T-cell (primary cell): ENCODE results near the gene NAGS. TPM values are rescaled to one million over a fixed set of nuclear protein-coding genes. Genes with fewer than 3 reads are reported as not detected.
A peak's percentile ranks its signal among the peaks of the same experiment; 100 is the strongest.

ENCODE experiments used
- ATAC-seq, 4 experiments: fragments of 200-7000 bp in 3 of 4; fragments of 150-1000 bp in 1 of 4; cut with Tn5 transposase; replicated peaks in 1 of 4; 1 replicate in 3 of 4; 2 replicates in 1 of 4; pipeline ENCODE4 v1.10.0; 2021; ENCODE audit warnings: moderate library complexity in 3 of 4, mild to moderate bottlenecking in 2 of 4, moderate number of reproducible peaks in 1 of 4
- CTCF ChIA-PET, 2 donors: fragments of 300-600 bp; sonication (Branson Sonifier 250); formaldehyde crosslinking; loops; one replicate each; lab custom pipeline; 2022; ENCODE audit warnings: antibody characterized with exemption in 2 of 2; lab: Charles Lee
- POLR2A ChIA-PET, 2 donors: fragments of 300-600 bp; sonication (Branson Sonifier 250); formaldehyde crosslinking; loops; one replicate each; lab custom pipeline; 2022; ENCODE audit warnings: antibody characterized with exemption in 2 of 2; lab: Charles Lee
- DNase-seq, 35 experiments: peaks; one replicate each; pipeline versions ENCODE4 v3.0.0 to v3.0.0-alpha.2; 2013 to 2023
- H3K27ac ChIP-seq: one replicate; pipeline ENCODE4 v1.5.1; 2013; ENCODE audit warnings: low read length
- H3K27me3 ChIP-seq, 2 experiments: replicated peaks in 1 of 2; 1 replicate in 1 of 2; 2 replicates in 1 of 2; pipeline versions ENCODE4 v1.6.1 to v1.7.0; 2013; ENCODE audit warnings: low read length in 1 of 2, mixed read lengths in 1 of 2; ENCODE audit not compliant: control insufficient read depth in 2 of 2, insufficient read depth in 2 of 2; ENCODE audit errors: extremely low read depth in 1 of 2
- H3K36me3 ChIP-seq, 2 donors: 1 replicate in 1 of 2; 2 replicates in 1 of 2; pipeline versions ENCODE4 v1.6.1 to v1.7.0; 2013; ENCODE audit warnings: low read length in 1 of 2; ENCODE audit not compliant: control insufficient read depth in 2 of 2, insufficient read depth in 1 of 2; ENCODE audit errors: extremely low read depth in 1 of 2
- H3K4me1 ChIP-seq, 2 experiments: 1 replicate in 1 of 2; 2 replicates in 1 of 2; pipeline versions ENCODE4 v1.6.1 to v1.7.0; 2013; ENCODE audit warnings: low read length in 2 of 2, mixed read lengths in 1 of 2; ENCODE audit not compliant: insufficient read depth in 2 of 2, control insufficient read depth in 1 of 2; ENCODE audit errors: extremely low read depth in 1 of 2
- H3K4me3 ChIP-seq, 2 donors: 1 replicate in 1 of 2; 2 replicates in 1 of 2; pipeline versions ENCODE4 v1.5.1 to v1.7.0; 2013; ENCODE audit warnings: mild to moderate bottlenecking in 2 of 2, low read length in 1 of 2, moderate library complexity in 1 of 2; ENCODE audit not compliant: control insufficient read depth in 1 of 2; ENCODE audit errors: extremely low read depth in 1 of 2
- H3K9me3 ChIP-seq: 2 replicates; pipeline ENCODE4 v1.7.0; 2013
- H3K27ac Mint-ChIP-seq, 2 donors: one replicate each; pipeline ENCODE4 v1.8.0; 2020 to 2021; ENCODE audit warnings: mild to moderate bottlenecking in 2 of 2, mixed read lengths in 2 of 2
- H3K27me3 Mint-ChIP-seq, 2 donors: one replicate each; pipeline ENCODE4 v1.8.0; 2021 to 2022; ENCODE audit warnings: mixed read lengths in 2 of 2
- H3K36me3 Mint-ChIP-seq: one replicate; pipeline ENCODE4 v1.8.0; 2021; ENCODE audit warnings: mixed read lengths
- H3K4me1 Mint-ChIP-seq, 3 donors: one replicate each; pipeline ENCODE4 v1.8.0; 2020 to 2022; ENCODE audit warnings: mixed read lengths in 3 of 3, mild to moderate bottlenecking in 1 of 3
- H3K4me3 Mint-ChIP-seq, 3 donors: one replicate each; pipeline ENCODE4 v1.8.0; 2020 to 2022; ENCODE audit warnings: mild to moderate bottlenecking in 3 of 3, mixed read lengths in 3 of 3, moderate library complexity in 3 of 3
- H3K9me3 Mint-ChIP-seq, 3 donors: one replicate each; pipeline ENCODE4 v1.8.0; 2020 to 2022; ENCODE audit warnings: mixed read lengths in 3 of 3
- WGBS: methylation state at CpG from one replicate; pipeline ENCODE4 v1.1.5; 2013; ENCODE audit warnings: missing lambda C conversion rate; ENCODE audit not compliant: insufficient coverage; 5-methylcytosine and 5-hydroxymethylcytosine counted together
- total RNA-seq, 35 experiments: library from RNA in 6 of 35; stranded (reverse) in 6 of 35; fragments of 120-200 nt in 1 of 35; gene quantifications; one replicate each; pipeline versions ENCODE4 v1.2.1 to v1.2.4 and lab custom pipeline; 2013 to 2026

NAGS gene
- total RNA-seq, 5 donors from 2014 or later (not counting 1 experiment from before 2014, with no cell fraction given): 0.35 to 2.4 (median 1.8) TPM

- no peaks in the 10 kb centered on the region for H3K27me3 ChIP-seq
- Mint-ChIP-seq H3K9me3 (no peaks in the 10 kb centered on the region), H3K4me1 (peaks cover 17 to 19% (median 17%) of the 10 kb centered on the region in 3 donors), H3K36me3 (peaks cover 32% of the 10 kb centered on the region), H3K27ac (no peak overlapping the region), H3K27me3 (no peaks in the 10 kb centered on the region), H3K4me3 (no peak overlapping the region)
- no CpG with 5 or more reads among the region's 2 CpGs for WGBS
- ChIA-PET CTCF (interaction anchor here in 1 of 2 donors (0.7 kb wide), 1 partner anchor 28 kb away, joined by 4 read pairs; no protein-coding TSS in a partner anchor), POLR2A (no interaction called here)
- no peak overlapping the region for H3K27ac ChIP-seq
- DNase-seq (no peak), ATAC-seq (no peak)
- peaks cover 9 to 48% of the 10 kb centered on the region in 2 donors for H3K36me3 ChIP-seq
- no peak overlapping the region for H3K4me3 ChIP-seq
- no peaks in the 10 kb centered on the region for H3K9me3 ChIP-seq
- H3K4me1 ChIP-seq: no peaks in the 10 kb centered on the region
Observed at GRCh38 chr17:44037471-44037870, 33.0 kb downstream of the NAGS start.

DNA sequence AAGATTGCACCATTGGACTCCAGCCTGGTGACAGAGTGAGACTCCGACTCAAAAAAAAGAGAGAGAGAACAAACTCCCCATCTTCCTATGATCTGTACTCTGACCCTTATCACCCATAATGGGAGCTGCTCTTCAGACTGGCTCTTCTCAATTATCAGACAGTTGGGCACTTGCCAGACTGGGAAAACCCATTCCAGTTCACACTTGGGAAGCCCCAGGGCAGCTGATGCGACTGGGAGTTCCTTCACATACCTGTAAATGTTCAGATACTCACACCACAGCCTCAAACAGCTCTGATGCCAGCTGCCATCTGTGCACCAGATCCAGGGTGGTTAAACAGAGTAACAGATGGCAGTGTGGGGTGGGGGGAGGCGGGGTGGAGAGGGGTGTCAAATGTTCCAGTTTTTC is 34.2 kb downstream of the NAGS start:
- ATAC-seq (no peak), DNase-seq (no peak)
- no peaks in the 10 kb centered on the region for H3K27me3 ChIP-seq
- H3K4me1 ChIP-seq: no peaks in the 10 kb centered on the region
- no peak overlapping the region for H3K4me3 Mint-ChIP-seq
- H3K27ac ChIP-seq: no peak overlapping the region
- H3K36me3 ChIP-seq: peaks cover 6 to 43% of the 10 kb centered on the region in 2 donors
- ChIA-PET POLR2A (no interaction called here), CTCF (interaction anchor here in 1 of 2 donors (0.5 kb wide), 1 partner anchor 155 kb away, joined by 5 read pairs; no protein-coding TSS in a partner anchor)
- no peak overlapping the region for H3K27ac Mint-ChIP-seq
- WGBS: 100% methylated on average over 1 of the region's 3 CpGs
- H3K36me3 Mint-ChIP-seq: peaks cover 30% of the 10 kb centered on the region
- no peak overlapping the region for H3K4me3 ChIP-seq
- no peaks in the 10 kb centered on the region for H3K9me3 ChIP-seq
- H3K27me3 Mint-ChIP-seq: no peaks in the 10 kb centered on the region
- peaks cover 16 to 19% (median 17%) of the 10 kb centered on the region in 3 donors for H3K4me1 Mint-ChIP-seq
- no peaks in the 10 kb centered on the region for H3K9me3 Mint-ChIP-seq

- Mint-ChIP-seq H3K4me3 (no peak overlapping the region), H3K27ac (no peak overlapping the region), H3K9me3 (no peaks in the 10 kb centered on the region), H3K27me3 (no peaks in the 10 kb centered on the region), H3K36me3 (peaks cover 23% of the 10 kb centered on the region), H3K4me1 (peaks cover 8 to 16% (median 14%) of the 10 kb centered on the region in 3 donors)
- Histone ChIP-seq H3K4me1 (no peaks in the 10 kb centered on the region), H3K27me3 (no peaks in the 10 kb centered on the region), H3K27ac (no peak overlapping the region), H3K36me3 (peaks cover 6 to 38% of the 10 kb centered on the region in 2 donors), H3K9me3 (no peaks in the 10 kb centered on the region), H3K4me3 (no peak overlapping the region)
- ATAC-seq (no peak), DNase-seq (no peak)
- CTCF ChIA-PET: interaction anchor here in 1 of 2 donors (1.5 to 4.3 kb wide), 2 partner anchors 93 to 96 kb away, joined by 7 to 34 read pairs; no protein-coding TSS in a partner anchor
- POLR2A ChIA-PET: no interaction called here
- 100% methylated on average over 1 of the region's 6 CpGs for WGBS
Observed at GRCh38 chr17:44039829-44040635, 35.6 kb downstream of the NAGS start.

DNA sequence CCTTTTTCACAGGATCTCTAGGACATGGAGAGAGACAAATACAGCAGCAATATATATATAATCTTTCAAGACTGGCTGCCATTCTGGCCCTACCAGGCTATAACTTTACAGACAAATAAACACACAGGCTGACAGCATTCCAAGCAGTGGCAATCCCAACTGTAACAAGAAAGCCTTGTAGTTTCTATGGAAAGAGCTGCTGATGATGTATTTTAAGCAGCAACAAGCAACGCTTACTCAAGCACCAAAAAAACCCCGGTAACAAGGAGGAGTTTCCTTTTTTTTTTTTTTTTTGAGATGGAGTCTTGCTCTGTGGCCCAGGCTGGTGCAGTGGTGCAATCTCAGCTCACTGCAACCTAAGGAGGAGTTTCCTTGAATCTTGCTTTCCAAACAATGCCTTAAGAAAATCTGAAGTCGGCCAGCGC is 38.9 kb downstream of the NAGS start:
- Histone ChIP-seq H3K27ac (no peak overlapping the region), H3K9me3 (no peaks in the 10 kb centered on the region), H3K36me3 (peaks cover 2 to 23% of the 10 kb centered on the region in 2 donors), H3K4me1 (no peaks in the 10 kb centered on the region), H3K27me3 (no peaks in the 10 kb centered on the region), H3K4me3 (no peak overlapping the region)
- Mint-ChIP-seq H3K36me3 (peaks cover 16% of the 10 kb centered on the region), H3K27me3 (no peaks in the 10 kb centered on the region), H3K27ac (peak overlapping the region in 1 of 2 donors; percentile 39), H3K4me3 (no peak overlapping the region), H3K9me3 (no peaks in the 10 kb centered on the region), H3K4me1 (peaks cover 8 to 16% (median 14%) of the 10 kb centered on the region in 3 donors)
- CTCF ChIA-PET: interaction anchor here in 1 of 2 donors (0.7 to 4.3 kb wide), 3 partner anchors 21 to 559 kb away, joined by 3 to 34 read pairs (median 3); partner anchors contain the start of gene DHX8
- POLR2A ChIA-PET: no interaction called here
- WGBS: no CpG with 5 or more reads among the region's 4 CpGs
- ATAC-seq (no peak), DNase-seq (no peak)

DNA sequence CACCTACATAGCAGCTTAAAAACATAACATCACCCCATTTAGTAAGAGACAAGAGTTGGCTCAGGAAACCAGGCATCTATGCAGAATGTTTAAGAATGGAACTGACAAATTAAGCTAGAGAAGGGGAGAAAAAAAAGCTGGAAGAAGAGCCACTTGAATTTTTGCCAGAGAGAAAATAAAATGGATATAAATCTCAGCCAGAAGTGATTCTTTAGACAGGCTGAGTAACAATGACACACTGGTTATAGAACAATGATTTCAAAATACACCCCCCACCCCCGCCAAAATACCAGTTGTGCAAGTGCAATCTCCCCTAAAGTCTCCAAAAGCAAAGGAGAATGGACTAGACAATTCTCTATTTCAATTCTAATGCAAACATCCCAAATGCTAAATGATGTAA is 39.6 kb downstream of the NAGS start:
- H3K9me3 Mint-ChIP-seq: no peaks in the 10 kb centered on the region
- H3K36me3 Mint-ChIP-seq: peaks cover 21% of the 10 kb centered on the region
- CTCF ChIA-PET: interaction anchor here (0.6 to 4.3 kb wide), 8 partner anchors 20 to 560 kb away, joined by 3 to 34 read pairs (median 4); partner anchors contain the start of genes DHX8 (in 1 of the 2), HDAC5 (in 1 of the 2) and NAGS (in 1 of the 2)
- no peak for DNase-seq
- H3K9me3 ChIP-seq: no peaks in the 10 kb centered on the region
- ATAC-seq: no peak
- WGBS: no CpG with 5 or more reads among the region's 1 CpG
- no peak overlapping the region for H3K27ac Mint-ChIP-seq
- H3K27ac ChIP-seq: no peak overlapping the region
- H3K27me3 ChIP-seq: no peaks in the 10 kb centered on the region
- POLR2A ChIA-PET: interaction anchor here (0.6 to 0.7 kb wide), 2 partner anchors 50 to 73 kb away, joined by 3 read pairs; no protein-coding TSS in a partner anchor
- no peak overlapping the region for H3K4me3 ChIP-seq
- no peak overlapping the region for H3K4me3 Mint-ChIP-seq
- peaks cover 7 to 21% of the 10 kb centered on the region in 2 donors for H3K36me3 ChIP-seq
- peaks cover 8 to 18% (median 18%) of the 10 kb centered on the region in 3 donors for H3K4me1 Mint-ChIP-seq
- no peaks in the 10 kb centered on the region for H3K4me1 ChIP-seq
- no peaks in the 10 kb centered on the region for H3K27me3 Mint-ChIP-seq

GRCh38 chr17:44045486-44045885 is 41.1 kb downstream of the NAGS start:
- H3K9me3 Mint-ChIP-seq: no peaks in the 10 kb centered on the region
- peaks cover 18% of the 10 kb centered on the region for H3K36me3 Mint-ChIP-seq
- Histone ChIP-seq H3K36me3 (peaks cover 7 to 26% of the 10 kb centered on the region in 2 donors), H3K4me3 (no peak overlapping the region), H3K4me1 (no peaks in the 10 kb centered on the region), H3K27ac (no peak overlapping the region), H3K27me3 (no peaks in the 10 kb centered on the region), H3K9me3 (no peaks in the 10 kb centered on the region)
- peaks cover 8 to 17% (median 12%) of the 10 kb centered on the region in 3 donors for H3K4me1 Mint-ChIP-seq
- no peak overlapping the region for H3K4me3 Mint-ChIP-seq
- POLR2A ChIA-PET: no interaction called here
- ATAC-seq: no peak
- CTCF ChIA-PET: interaction anchor here in 1 of 2 donors (0.7 kb wide), 1 partner anchor 17 kb away, joined by 10 read pairs; no protein-coding TSS in a partner anchor
- no peak overlapping the region for H3K27ac Mint-ChIP-seq
- no CpG with 5 or more reads among the region's 4 CpGs for WGBS
- H3K27me3 Mint-ChIP-seq: no peaks in the 10 kb centered on the region
- no peak for DNase-seq
